Stimulated activated CD4-positive, alpha-beta T cell treated with anti-CD3 and anti-CD28 coated beads, Interleukin-2, amount 100 ng/mL, for 4 hours (primary cell): ENCODE measurements around the gene WDFY4.

Experiments used
- DNase-seq: peaks from one replicate; pipeline ENCODE4 v3.0.0-alpha.2; 2020; ENCODE audit warnings: low read depth

Gene WDFY4

DNA sequence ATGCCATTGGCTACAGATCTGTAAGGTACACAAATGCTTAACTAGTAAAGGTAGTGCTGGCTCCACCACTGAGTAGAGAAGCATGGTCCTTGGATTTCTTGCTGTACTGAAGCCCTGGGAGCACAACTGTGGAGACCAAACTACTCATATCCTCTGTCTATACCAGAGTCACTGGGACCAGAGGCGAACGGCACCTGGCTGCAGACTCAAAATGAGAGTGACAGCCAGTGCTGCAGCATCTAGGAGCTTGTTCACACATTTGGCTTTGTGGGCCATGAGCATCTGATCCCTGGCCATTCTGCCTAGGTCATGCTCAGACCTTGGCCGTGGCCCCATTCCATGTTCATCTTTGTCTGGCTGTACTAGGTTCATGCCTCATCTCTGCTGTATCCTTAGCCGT, 223.1 kb downstream of the WDFY4 start:
- no peak for DNase-seq

GRCh38 chr10:48910548-48910947, 225.9 kb downstream of the WDFY4 start:
- no peak for DNase-seq

DNA sequence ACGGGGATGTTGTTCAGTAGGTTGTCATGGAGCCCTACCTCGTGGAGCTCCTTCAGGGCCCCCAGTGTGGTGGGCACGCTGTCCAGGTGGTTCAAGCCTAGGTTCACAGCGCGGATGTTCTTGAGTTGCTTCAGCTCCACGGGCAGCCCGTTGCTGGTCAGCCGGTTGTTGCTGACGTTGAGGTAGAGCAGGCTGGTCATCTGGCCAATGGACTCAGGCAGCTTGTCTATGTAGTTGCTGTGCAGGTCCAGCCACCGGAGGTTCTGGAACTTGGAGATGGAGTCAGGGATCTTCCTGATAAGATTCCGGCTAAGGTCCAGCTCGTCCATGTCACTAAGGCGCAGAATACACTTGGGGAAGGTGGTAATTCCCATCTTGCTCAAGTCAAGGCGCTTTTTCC, 229.0 kb downstream of the WDFY4 start:
- DNase-seq, result no peak

DNA sequence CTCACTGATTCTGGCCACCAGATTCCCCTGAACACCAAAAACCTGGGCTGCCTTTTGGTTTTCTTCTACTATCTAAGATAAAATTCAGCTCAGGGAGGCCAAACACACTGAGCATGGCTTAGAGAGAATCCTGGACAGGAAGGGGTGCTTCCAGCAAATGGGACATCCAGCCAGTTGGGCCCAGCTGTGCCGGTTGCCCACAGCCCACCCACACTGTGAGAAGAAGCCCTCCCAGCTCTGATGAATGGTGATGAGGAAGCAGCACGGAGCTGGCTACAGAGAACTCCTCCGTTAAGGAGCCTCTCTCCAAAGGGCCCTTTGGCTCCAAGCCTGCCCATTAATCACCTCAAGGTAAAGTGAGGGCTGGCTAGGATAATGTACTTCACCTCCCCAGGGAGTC, 239.1 kb downstream of the WDFY4 start:
- DNase-seq, result no peak

DNA sequence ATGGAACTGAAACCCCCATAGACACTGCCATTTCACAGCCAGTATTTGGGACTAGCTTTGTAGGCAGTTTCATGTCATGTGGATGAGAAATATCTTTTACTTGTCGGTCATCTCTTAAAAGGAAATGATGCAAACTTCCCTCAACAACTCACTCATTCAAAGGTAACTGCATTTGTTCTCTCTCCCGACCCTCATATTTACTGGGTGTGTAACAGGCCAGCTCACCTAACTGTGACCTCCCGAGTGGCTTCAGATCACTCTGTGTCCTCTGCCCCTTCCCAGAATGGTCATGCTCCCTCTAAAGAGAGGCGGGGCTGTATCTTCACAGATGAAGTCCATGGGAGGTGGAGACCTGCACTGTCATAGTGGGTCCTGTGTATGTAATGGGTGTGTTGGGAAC, 240.3 kb downstream of the WDFY4 start:
- DNase-seq, result no peak

DNA sequence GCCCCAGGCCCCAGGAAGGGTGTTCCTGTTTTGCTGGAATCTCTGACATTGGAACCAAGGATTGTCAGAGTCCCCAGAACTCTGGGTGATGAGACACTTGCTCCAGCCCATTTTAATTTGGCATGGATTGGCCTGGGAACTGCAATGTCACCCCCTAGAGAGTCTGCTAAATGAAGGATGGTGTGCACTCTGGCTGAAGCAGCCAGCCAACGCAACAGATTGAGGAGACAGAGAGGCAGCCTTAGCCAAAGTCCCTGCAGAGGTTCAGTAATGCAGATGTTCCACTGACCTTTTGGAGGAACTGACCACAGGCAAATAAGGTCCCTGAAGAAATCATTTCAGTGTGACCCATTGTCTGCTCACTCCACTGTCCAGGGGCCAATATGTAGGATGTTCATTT, 241.6 kb downstream of the WDFY4 start:
- no peak for DNase-seq

- DNase-seq, result no peak
Measured at GRCh38 chr10:48926764-48927540, 242.3 kb downstream of the WDFY4 start.

GRCh38 chr10:48929413-48929990, 244.8 kb downstream of the WDFY4 start:
- no peak for DNase-seq

GRCh38 chr10:48931188-48931587, 246.5 kb downstream of the WDFY4 start:
- DNase-seq, result no peak

DNA sequence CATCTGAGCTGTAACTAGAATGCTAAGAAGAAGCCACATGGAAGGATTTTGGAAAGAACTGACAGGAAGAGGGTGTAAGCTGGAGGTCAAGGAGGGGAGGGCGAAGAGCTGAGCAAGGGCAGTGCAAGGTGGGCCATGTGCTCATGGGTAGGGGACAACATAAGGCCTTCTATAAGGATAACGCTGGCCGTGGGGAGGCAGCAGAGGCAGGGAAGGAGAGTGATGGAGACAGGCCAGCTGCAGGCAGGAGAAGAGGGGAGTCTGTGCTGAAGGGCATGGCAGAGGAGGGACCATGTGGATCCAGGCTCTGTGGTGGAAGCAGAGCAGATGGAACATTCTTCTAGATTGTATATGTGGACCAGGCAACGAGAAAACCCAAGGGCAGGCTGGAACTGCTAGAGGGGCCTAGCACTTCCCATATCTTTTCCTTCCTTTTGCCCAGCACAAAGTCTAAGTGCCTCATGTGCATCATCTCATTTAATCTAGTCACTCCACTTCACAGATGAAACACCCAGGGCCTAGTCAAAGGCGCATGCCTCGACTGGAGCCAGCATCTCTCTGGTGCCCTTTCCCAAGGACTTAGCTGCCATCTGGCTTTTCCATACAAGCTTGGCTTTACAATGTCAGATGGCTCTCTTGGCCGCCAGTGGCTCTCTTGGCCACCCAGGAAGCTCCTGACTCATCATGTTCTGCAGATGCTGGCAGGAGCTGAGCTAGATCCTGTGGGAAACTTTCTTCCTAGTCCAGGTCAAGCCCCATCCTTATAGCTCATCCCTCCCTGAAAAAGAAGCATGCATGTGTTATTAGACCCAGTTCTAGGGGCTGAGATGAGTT, 248.4 kb downstream of the WDFY4 start:
- no peak for DNase-seq

- no peak for DNase-seq
Measured at GRCh38 chr10:48934672-48935501, 250.2 kb downstream of the WDFY4 start.

GRCh38 chr10:48935577-48935976, 250.9 kb downstream of the WDFY4 start:
- DNase-seq, result no peak

DNA sequence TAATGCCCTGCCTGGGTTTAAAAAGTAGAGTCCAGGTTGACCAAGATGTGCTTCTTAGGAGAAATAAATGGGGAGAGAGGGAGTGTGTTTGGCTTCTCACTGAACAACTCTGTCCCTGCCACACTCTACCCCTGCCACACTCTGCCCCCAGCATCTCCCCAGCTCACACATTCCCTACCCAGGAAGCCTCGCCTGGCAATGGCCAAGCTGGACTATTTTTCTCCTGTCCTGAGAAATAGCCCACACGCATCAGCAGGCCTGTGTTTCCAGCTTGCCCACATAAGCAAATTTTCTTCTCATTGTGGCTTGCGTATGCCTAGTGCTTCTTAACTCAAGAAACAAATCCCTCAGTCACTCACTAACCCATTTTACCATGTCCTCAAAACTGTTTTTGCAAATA, 253.1 kb downstream of the WDFY4 start:
- DNase-seq, result no peak

- no peak for DNase-seq
Measured at GRCh38 chr10:48938281-48938680, 253.6 kb downstream of the WDFY4 start.

GRCh38 chr10:48938990-48939536, 254.4 kb downstream of the WDFY4 start:
- DNase-seq, result no peak

- DNase-seq, result no peak
Measured at GRCh38 chr10:48939790-48940325, 255.2 kb downstream of the WDFY4 start, which contains the start of gene LRRC18. LRRC18 (minus strand) TSS chr10:48939840; CDS start chr10:48914155, 25,685 bp downstream.

DNA sequence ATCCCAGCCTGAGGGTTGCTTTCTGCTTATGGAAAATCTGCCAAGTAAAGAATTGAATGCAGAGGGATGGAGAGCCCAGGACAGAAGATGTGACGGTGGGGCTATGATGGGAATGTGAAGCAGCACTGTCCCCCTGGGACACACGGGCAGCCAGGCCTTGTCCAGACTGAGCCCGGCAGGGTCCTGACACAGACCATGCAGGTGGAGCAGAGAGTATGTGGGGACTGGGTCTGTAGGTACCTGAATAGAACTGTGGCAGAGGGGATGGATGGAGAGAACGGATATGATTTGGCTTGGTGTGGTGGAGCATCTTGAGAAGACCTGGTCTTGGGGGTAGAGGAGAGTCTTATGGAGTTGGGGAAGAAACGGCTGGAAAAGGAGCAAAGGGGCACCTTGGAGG, 255.7 kb downstream of the WDFY4 start:
- DNase-seq, result no peak

- no peak for DNase-seq
Measured at GRCh38 chr10:48940958-48941357, 256.3 kb downstream of the WDFY4 start.

- DNase-seq, result no peak
Measured at GRCh38 chr10:48941427-48942075, 256.9 kb downstream of the WDFY4 start.

GRCh38 chr10:48943096-48943495, 258.4 kb downstream of the WDFY4 start:
- DNase-seq, result no peak

DNA sequence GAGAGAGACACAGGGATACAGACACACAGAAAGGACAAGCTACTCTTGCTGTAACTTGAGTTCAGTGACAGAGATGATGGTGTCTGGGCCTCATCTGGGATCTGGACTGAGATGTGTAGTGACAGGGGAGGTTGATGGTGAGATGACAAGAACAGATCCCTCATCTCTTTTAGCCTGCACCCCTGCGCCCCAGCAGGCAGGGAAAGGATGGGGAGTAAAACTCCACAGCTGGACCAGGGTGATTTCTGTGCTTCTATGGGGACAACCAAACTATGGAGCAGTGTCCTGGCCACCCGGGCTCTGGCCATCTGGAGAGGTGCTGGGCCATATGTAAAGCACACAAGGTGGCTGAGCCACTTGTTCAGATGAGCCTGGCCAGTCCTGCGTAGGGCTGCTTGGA, 259.5 kb downstream of the WDFY4 start:
- DNase-seq, result no peak
